ENCODE measurements around the gene UBC.

Gene UBC

DNA sequence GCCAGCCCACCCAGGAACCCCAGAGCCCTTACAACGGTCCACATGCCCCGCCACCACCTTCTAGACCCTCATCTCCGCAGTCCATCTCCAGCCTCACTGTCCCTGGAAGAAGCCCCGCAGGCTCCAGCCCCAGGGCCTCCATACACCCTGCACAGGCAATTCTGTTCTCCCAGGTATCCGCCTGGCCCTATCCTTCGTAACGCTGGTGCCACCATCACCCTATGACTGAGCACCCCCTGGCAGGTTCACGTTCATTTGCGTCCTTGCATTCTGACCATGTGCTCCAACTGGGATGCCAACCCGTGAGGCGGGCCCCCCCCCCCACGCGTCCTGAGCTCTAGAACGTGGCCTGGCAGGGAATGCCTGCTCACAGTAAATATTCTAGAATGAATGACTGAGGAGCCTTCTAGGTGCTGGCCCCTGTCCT lies 50.1 kb downstream of the UBC start:
- no peak for DNase-seq (ENCODE audit: low read depth in 2 of 2)

DNA sequence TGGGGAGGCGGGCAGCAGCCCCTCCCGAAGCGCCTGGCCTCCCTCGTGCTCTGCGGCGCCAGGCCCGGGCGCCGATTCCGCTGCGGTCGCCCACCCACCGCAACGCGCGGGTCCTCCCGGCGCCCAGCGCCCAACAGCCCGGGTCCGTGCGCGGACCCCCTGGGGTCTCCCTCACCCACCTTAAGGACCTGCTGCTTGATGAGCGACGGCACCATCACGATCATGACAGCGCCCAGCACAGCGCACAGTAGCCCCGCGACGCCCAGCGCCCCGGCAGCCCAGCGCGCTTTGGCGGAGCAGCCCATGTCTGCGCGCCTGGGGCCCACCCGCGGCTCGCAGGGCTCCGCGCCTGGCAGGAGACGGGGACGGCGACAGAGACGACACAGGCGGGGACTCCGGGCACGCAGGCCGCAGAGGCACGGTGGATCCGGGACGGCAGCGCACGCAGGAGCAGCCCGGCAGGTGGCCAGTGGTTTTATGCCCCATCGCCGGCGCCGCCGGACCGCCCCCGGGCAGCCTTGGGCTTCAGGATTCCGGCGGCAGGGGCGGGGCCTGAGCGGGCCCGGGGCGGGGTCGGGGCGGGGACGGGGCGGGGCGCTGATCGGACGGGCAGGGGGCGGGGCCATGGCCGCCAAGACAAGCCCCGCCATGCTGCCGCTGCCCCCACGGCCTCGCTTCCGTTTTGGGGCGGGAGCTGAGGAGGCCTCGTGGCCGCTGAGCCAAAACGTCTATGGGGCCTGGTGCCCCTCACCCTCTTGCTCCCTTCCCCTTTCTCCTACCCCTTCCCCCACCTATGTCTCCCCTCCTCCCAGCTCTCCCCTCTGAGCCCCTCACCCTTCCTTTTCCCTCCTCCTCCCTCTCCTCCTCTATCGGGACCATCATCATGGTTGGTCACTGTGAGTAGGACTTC lies 50.8 kb downstream of the UBC start, which contains the start of gene SCARB1:
Gene SCARB1 (minus strand): TSS at position 449 of the 910 bp plus-strand sequence. CDS start 144 bp downstream, at position 305.
- DNase-seq (ENCODE audit: low read depth in 2 of 2), result peak; percentile 55 to 66

DNA sequence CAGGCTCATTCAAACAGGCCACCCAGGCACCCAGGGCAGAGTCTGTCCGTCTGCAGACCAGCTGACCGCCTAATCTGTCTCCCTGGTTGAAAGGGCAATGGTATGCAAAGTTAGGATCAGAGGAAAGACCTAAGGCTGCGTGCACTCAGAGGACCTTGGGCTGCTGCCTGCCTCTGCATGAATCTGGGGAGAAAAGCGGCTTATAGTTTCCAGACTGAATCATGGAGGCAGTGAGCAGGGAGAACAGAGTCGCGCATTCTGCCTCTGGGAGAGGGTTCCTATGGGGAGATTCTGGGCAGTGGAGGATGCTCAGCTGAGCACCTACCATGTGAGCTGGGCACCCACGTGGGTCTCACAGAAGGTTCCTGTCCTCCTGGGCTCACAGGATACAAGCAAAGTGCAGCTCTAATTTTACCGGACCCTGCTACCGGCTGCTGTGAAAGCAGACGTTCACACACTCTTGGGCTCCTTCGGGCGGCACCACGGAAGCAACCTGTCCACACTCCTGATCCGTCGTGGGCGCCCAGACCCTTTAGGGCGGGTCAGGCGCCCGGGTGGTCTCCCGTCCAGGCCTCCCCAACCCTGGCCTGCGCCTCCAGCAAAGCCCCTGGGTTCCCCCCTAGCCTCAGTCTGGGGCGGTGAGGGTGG lies 51.6 kb downstream of the UBC start:
- no peak for DNase-seq (ENCODE audit: low read depth in 2 of 2)

DNA sequence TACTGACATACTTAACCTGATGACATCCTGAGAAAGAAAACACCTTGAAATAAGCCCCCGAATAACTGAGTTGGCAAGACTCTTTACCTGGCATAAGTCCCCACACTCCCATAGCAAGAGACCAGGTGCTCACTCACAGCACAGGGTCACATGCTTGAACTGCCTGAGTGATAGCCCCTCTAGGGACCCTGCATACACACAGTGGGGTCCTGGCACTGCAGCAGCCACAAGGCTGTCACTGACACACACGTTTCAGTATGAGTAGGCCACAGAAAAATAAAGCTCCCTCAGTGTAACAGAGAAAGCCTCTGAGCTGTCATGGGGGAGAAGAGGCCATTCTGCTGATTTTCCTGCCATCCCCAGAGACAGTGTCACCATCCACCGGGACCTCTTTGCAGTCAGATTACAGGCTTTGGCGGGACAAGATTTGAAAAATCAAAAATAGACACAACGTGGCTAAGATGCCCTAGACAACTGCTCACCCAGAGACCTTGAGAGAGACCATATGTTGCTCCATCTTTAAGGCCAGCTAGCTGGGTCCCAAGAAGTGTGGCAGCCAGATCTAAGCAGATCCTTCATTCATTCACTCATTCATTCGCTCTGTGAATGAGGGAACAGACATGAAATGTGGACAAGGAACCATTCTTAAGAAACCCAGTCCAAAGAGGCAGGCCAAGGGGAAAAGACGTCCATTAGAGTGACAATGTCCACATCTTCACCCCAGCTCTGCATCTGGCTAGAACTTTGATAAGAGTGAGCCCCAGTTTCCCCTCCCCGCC lies 52.4 kb downstream of the UBC start:
- DNase-seq (ENCODE audit: low read depth in 2 of 2), result no peak
